8988T (cell line): ENCODE results near the gene DUSP7.
A peak's percentile ranks its signal among the peaks of the same experiment; 100 is the strongest.

Experiments
- DNase-seq: peaks from one replicate; pipeline ENCODE4 v3.0.0; 2011

Gene DUSP7, protein sequence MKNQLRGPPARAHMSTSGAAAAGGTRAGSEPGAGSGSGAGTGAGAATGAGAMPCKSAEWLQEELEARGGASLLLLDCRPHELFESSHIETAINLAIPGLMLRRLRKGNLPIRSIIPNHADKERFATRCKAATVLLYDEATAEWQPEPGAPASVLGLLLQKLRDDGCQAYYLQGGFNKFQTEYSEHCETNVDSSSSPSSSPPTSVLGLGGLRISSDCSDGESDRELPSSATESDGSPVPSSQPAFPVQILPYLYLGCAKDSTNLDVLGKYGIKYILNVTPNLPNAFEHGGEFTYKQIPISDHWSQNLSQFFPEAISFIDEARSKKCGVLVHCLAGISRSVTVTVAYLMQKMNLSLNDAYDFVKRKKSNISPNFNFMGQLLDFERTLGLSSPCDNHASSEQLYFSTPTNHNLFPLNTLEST

DNA sequence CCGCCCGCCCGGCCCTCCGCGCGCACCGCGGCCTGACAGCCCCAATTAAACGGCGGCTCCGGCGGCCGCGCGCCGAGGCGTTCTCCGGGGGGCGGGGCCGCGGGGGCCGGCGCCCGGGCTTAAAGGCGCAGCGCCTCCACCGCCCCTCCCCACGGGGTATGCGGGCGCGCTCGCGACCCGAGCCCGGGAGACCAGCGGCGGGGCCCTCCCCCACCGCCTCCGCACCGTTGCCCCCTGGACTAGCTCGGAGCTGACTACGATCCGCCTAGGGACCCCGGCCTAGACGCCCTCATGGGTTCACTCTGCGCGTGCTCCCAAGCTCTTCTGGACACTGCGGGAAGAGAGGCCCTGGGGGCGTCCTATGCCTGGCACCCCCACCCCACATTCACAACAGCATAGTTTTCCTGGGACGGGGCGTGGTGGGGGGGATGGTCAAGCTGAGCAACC, at the start of gene DUSP7:
DUSP7 (minus strand) TSS at position 51 of the 447 bp plus-strand sequence. CDS start 205 bp downstream, outside the sequence.
- DNase-seq, result peak; percentile 85

DNA sequence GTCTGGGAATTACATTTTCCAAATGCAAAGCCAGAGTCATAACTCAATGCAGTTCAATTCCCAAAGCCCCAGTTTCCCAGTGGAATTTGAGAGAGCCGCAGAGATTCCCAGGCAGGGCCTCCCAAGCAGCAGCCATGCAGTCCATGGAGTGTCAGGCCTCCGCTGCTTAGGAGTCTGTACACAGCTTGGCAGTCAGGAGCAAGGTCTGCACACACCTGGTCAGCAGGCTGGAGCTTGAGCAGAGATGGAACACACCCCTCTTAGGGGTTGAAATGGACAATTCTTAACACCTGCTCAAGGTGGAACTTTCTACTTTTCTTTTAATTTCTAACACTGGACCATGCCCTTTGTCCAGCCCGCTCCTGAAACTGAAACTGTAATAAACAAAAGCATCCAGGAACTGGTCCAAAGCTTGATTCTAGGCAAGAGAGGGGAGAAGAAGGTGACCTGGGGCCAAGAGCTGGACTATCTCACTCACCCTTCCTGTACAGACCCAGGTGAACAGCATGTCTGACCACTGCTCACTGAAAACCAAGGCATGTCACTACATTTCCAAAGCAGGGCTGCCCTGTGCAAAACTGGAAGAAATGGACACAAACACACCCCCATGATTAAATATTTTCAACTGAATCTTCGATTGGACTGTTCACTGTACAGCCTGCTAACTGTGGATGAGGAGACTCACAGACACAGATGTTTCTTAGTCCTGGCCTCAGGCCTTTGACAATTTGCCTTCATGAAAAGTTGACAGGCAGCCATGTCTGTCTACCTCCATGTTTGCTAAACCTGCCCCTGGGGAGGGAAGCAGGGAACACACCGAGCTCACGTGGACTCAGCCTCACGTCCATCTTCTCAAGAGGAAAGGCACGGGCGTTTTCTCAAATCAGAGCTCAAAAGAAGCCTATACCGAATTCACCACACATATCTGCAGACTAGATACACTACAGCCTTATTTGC, 48.6 kb upstream of the DUSP7 start:
- DNase-seq, result no peak

DNA sequence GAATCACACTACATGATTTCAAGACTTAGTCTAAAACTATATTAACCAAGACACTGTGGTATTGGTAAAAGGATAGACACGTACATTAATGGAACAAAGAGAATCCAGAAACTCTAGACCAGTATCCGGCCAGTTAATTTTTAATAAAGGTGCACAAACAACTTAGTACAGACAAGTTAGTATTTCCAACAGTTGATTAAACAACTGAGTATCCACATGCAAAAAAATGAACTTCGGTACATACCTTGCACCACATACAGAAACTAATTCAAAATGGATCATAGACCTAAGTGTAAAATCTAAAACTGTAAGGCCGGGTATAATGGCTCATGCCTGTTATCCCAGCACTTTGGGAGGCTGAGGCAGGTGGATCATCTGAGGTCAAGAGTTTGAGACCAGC, 46.6 kb upstream of the DUSP7 start:
- DNase-seq, result no peak

DNA sequence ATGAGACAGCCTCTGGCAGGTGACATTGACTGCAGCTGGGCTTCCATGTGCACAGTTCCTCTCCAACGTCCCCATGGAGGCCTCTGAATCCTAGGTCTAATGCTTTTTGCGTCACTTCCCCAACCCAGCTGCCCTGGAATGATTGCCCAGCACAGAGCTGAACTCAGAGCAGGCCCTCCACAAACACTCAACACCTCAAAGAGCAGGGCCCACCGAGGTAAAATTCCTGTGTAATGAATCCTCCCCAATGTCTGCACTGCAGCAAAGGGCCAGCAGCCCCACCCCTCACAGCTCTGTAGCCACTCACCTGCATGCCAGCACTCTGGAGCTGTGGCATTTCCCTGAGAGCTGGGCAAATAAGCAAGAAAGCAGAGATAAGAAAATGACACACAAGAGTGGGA, 42.6 kb upstream of the DUSP7 start:
- DNase-seq, result no peak

DNA sequence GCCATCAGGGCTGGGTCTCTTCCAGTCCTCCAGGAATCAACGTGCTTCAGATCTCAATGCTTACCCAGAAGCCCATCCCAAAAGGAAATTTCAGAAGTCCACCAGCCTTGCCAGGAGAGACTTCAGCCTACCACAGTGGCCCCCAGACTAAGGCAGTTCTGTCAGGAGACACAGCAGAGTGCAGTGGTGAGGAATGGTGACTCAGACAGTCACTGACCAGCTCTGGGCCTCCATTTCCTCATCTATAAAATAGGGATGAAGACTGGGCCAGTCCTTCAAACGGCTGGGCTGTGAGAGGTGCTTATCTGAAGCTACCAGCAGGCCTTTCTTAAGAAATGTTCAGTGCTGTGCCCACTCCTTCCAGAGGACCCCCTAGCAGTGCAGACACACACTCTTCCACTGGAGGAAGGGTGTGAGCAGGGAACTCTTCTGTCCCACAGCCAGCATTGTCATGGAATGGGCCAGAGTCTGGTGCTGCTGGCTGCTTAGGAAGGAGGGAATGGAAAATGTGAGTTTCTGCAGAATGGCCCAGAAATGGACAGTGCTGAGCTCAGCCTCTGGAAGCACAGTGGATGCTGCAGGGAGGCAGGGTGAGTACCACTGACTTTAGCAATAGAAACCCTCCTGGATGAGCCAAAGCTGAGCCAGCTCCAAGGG, 41.6 kb upstream of the DUSP7 start:
- DNase-seq, result no peak

DNA sequence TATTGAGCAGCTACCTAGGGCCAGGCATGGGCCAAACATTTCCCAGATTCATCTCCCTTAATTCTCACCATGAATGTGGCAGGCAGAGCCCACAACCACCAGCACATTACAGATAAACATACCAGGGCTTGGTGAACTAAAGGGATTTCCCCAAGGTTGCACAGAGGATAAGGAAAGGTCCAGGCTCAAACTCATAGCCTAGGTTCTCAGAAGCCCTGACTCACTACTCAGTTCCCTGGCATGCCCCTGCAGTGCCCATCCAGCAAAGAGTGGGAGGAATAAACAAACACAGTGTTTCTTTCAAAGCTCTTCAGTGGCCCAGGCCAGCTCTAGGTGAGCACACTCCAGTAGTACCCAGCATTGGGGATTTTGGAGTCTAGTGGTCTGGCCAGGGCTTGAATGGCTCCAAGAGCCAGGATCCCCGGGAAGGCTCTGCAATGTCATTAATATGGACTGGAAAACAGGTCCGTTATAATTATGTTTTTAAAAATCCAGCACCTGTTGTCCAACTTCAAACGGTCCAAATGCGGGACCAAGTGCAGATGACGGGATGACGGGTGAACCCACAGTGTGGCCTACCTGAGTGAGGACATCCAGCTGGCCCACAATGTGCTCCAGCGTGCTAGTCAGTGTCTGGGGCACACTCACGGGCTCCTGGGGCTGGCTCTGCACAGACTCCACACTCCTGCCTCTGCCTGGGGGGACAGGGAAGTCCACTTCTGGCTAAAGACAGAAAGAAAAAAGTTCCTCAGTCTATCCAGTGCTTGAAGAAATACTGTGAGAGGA, 39.8 kb upstream of the DUSP7 start:
- no peak for DNase-seq

DNA sequence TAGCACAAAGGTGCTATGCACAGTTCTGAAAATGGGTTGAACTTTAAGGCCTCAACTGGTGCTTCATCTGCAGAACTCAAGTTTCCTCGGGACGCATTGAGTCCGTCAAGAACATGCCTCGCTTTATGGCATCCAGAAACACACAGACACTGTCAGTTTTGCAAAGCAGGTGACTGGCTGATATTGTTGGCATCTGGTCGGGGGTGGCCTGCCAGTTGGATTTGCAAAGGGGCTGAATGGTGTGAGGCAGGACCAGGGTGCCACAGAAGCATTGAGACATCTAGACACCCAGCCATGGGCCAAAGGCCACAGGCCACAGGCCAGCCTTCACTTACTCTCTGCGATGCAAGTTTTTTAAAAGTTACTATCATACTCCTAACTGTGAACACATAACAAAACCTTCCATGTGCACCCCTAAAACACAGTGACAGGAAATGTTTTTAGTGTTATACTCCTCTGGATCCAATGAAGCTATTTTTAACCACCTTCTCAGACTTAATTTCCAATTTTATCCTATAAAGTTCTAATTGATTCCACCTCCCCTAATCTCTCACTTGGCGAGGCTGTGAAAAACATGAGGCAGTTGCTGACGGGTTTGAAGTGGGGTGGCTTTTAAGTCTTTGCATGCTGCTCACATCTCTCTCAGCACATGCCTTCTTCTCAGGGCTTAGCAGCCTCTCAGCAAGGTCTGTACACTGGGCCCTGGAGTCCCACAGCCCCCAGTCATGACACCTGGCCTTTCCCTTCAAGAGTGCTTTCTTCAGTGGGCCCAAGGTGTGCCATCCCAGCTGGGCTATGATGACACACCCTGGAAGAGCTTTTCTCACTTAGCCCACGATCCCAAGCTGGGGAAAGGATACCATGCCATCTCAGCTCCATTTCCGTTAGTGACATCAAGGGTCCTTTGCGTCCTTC, 38.5 kb upstream of the DUSP7 start:
- no peak for DNase-seq

DNA sequence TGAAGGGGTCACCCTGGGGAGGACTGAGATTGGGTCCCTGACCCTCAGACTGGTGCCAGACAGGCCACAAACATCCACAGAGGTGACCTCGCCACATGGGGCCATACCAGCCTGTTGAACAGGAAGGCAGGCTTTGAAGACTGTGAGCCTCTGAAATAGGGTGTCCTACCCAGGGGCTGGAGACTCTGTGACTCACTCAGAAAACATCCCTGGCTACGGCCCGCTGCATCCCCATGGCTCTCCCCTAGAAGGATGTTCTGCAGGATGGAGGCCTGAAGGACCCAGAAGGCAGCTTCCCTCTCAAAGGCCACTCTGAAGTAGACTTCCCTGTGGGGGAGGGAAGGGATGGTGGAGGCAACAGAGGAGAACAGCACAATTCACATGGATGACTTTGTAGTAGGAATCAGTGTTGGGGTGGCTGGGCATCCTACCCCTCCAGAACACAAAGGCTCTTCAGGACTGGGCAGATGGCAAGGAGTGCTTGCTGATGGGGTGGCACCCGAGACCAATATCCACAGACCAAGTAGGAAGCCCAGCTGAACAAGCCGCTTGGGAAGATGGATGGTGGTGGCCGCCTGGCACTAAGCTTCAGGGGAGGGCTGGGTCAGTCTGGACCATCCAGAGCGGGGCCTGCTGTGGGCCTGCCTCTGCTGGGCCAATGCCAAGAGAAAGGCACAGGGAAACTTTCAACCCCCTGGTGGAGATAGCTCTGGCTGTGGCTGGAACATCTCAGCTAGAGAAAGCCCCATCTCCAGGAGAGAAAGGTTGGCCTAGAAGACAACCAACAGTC, 37.6 kb upstream of the DUSP7 start:
- no peak for DNase-seq

DNA sequence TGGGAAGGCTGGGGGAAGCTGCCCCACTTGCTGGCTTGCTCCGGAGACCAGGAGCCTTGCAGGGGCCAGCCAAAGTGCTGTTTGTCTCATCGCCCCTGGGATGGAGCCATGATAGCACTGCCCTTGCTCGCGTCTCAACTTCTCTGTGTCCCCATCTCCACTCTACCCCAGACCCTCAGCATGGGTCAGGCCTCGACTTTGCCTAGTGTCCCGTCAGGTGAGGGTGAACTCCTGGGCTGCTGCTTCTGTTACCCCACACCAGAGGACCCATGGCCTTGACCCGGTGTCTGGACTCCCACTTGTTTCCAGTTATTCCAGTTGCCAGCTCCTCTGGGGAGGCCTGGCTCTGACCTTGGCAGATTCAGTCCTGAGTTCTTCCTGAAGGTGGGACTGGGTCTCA, 36.5 kb upstream of the DUSP7 start:
- DNase-seq, result no peak

DNA sequence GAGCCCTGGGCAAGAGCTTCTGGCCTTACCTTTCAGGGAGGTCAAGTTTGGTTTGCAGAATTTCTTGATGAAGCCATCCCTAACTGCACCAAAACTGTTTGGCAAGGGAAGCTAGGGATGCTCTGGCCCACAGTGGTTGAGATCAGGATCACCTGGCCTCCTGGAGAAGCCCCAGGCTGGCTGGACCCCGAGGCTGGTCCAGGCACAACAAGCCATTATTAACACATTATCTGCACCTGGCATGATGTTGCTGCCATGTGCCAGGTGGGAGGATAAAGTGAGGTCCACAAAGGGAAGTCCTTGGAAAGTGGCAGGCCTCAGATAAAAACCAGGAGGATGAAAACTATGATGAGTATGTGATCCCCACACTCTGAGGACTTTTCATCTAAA, 35.9 kb upstream of the DUSP7 start:
- no peak for DNase-seq

DNA sequence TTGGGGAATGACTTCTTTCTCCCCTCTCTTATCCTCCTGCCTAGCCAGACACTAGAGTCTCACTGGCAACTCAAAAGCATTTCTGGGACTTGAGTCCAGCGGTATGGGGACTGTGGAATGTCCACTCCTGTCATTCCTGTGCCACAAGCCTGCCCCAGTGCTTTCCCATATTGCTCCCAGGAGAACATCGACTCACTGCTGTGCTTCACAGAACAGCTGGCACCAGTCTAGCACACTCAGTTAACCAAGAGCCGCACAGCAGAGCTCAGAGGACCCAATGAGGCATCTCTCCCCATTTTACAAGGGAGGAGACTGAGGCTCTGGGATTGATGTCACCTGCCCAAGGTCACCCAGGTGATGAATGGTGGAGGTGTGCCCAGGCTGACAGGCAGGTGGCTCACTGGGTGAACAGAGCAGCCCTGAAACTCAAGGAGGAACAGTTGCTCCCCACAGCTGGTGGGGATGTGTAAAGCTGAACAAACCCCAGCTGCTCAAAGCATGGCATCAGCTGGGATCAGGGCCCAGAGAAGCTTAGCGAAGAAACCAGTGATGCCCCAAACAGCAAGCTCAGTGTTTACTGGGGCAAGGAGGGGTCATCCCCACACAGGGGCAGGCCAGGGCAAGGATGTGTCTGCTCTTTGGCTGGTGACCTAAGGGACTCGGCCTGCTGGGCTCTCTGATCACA, 35.4 kb upstream of the DUSP7 start:
- no peak for DNase-seq

DNA sequence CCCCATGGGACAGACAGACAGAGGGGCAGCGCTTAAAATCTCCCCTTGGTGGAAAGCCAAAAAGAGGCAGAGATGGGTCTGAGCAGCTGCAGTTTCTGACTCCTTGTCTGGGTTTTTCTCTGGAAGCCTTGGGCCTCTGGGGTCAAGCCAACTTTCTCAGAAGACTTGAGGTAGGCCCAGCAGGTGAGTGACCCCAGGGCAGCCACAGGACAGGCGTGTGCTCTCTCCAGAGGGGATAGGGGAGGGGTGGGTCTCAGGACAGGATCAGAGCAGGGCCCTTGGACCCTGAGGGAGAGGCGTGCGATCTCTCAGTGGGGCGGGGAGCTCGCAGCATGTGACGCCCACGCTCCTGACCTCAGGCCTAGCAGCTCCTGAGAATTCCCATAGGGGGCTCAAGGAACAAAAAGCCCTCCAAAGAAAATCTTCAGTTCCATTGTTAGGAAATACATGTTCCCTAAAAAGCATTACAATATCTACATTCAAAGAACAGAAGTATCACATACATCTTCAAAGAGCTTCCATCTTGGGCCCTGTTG, 34.6 kb upstream of the DUSP7 start:
- DNase-seq, result no peak

DNA sequence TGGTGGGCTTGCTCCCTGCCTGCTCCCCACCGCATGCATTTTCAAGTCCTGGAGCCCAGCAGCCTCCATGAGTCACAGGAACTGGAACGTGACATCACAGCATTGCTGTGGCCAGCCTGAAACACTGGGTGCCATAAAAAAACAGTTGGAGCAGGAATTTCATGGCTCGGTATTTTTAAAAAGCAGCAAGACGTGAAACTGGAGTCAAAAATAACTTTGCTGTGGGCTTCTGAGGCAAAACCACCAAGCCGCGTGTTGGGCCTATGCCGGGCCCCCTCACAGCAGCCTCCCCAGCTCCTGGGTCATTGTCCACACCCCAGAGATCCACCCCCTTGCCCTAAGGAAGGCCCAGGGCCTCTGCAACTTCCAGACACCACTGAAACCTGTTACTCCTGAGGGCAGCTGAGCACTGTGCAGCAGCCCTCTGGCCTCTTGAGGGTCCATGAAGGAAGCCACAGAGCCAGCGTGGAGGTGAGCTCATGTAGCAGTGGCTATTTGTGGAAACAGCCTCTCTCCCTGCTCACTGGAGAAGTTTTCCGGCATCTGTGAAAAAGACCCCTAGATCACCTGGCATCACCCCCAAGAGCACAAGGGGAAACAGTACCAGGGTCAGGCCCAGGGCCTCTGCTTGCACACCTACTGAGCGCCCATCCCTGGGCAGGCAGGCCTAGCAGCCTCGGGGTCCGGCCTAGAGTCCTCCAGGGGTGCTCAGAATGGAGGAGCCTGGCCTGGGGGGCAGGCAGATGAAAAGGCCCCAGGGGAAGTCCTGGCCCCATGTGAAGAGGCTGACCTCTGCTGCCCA, 34.0 kb upstream of the DUSP7 start:
- no peak for DNase-seq

DNA sequence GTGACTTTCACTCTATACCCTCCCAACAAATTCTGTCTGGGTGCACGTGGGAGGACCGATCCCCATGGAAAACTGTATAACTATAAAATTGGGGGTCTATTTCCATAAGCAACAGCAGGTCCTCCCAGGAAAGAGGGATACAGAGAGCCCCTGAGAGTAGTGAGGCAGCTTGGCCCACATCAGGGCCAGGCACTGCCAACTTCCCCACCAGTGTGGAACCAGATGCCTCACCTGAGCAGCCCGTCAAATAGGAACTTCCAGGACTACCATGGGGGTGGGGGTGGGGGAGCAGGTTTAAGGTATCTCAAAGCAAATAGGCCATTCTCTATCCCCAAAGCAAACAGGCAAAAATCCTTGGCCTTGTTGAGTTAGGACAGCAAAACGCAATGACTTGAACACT, 33.3 kb upstream of the DUSP7 start:
- DNase-seq, result no peak

DNA sequence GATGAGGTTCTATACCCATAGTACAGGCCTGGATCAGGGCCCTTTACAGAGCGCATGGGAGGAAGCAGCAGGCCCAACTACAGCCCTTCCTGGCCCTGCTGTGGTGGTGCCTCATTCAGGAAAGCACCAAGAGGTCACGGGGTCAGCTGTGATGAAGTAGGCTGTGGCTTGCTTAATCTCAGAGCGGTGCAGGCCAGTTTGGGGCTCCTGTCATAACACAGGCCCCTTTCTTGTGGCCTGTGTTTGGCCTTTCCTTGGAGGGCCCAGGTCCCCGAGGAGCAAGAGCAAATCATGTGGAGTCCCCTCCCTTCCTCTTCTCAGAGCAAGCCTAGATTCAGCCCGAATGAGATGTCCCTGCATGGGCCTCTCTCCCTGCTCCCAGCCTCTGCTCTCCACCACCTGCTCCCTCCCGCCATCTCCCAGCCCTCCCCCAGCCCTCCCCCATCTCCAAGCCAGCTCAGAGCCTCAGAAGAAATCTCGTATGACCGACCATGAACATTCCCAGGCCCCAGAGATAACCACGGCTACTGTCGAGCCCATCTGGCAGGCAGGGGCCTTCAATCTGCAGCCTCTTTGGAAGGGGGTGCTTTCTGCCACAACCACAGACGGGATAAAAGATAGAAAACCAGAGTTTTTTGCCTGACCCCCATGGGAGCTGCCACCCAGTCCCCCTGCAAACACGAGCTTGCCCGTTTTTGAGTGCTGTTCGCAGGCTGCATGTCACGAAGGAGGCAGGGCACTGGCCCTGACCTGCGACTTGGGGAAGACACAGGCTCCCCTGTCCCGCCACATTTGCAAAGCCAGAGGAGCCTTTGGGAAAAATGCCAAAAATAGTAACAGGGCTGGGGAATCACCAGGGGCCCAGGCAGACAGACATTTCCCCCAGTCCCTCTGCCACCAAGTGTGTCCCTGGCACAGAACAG, 32.3 kb upstream of the DUSP7 start:
- no peak for DNase-seq

DNA sequence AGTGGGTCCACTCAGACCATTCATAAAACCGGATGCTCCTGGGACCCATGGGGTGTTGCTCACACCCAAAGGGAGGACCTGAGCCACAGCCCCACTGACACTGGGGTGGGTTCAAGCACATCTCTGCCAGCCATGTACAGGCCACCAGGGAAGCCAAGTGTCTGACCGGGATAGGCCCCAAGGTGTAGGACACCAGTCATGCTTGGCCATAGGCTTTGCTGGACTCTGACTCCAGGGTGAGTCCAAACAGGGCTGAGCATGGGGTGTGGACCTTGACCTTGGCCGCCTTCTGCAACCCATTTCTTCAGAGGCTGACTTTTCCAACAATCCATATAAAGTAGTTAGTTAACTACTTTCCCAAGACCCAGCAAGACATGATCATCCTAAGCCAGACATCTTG, 31.4 kb upstream of the DUSP7 start:
- no peak for DNase-seq

DNA sequence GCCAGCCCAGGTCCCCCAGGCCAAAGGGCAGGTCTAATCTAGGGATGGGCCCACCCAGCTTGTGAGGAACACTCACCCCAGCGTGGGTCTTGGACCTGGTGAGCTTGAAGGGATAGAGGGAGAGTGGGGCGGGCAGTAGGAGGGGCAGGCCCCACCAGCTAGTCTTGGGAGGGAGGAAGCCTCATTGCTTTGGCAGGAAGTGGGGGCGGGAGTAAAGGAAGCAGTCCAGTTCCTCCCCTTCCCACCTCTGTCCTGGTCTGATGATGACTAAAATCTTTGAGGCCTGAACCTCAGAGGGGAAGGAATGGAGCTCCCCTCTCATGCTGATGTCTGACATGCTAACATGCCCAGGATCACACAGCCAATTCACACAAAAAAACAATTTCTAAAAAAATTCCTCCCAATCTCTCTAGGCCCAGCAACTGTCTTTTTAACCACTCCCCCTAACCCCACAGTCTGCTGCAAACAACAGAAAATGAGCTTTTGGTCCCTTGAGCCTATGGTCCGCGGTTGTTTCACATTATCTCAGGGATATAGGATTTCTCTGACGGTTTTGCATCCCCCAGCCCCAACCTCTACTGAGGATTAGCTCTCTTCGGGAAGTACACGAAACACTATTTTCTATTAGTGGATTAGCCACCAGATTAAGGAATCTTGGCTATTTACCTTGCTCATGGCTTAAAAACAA, 30.7 kb upstream of the DUSP7 start:
- DNase-seq, result no peak
